PFSK-1 (cell line): ENCODE measurements around the gene PTPDC1.

Experiments
- FOXP2 ChIP-seq: optimal IDR thresholded peaks from 2 replicates; pipeline ENCODE3; 2011; ENCODE audit warnings: borderline replicate concordance, control low read depth, inconsistent platforms; ENCODE audit not compliant: insufficient read depth; ENCODE audit errors: extremely low read length, extremely low read depth
- POLR2AphosphoS5 ChIP-seq: IDR thresholded peaks from 2 replicates; pipeline ENCODE4 v1.6.1; 2012; ENCODE audit warnings: low read depth, mild to moderate bottlenecking, control low read depth, low read length, moderate library complexity
- SIN3A ChIP-seq: IDR thresholded peaks from 2 replicates; pipeline ENCODE4 v1.6.1; 2012; ENCODE audit warnings: mild to moderate bottlenecking, low read length, moderate library complexity, borderline replicate concordance; ENCODE audit not compliant: insufficient read depth
- TAF1 ChIP-seq: IDR thresholded peaks from 2 replicates; pipeline ENCODE4 v1.6.1; 2012; ENCODE audit warnings: low read length, control low read depth, borderline replicate concordance; ENCODE audit not compliant: insufficient read depth
- TF ChIP-seq, protein P1 (sequence below), 2 experiments: IDR thresholded peaks; 2 replicates each; pipeline versions ENCODE4 v1.6.1 to v1.8.0; 2011 to 2012; ENCODE audit warnings: low read depth in 2 of 2, low read length in 2 of 2, control low read depth in 1 of 2, inconsistent platforms in 1 of 2, mild to moderate bottlenecking in 1 of 2, moderate library complexity in 1 of 2; ENCODE audit not compliant: insufficient read depth in 1 of 2

Gene PTPDC1

DNA sequence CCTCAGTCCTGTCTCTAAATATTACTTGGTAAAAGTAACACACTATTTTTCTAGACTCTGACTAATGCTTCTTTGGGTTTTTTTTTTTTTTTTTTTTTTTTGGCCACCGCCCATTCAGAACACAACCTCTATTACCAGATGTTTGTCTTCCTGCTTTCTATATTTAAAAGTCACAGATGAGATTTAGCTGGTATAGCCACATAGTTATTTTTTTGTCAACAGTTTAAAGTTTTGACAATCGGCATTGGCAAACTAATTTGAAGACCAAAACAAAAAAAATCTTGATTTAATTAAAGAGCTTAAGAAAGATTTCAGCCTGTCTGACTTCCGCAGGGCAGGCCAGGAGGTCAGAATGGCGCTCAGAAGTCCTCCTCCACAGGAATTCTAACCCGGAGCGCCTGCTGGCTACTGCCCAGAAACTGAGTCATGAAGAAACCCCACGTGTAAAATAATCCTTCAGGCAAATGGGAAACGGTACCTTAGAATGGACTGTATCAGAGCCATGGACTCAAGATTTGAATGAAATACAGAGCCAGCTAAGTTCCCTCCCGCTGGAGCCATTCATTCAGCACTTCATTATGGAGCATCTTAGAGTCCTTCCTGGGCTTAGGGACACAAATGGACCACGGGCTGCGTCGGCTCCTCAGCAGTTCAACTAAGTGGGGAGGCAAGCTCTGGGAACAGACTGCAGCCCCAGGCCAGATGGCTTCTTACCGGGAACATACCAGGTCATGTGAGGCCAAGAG lies 55.6 kb downstream of the PTPDC1 start:
- TF ChIP-seq SIN3A: peak; percentile 64; the same call in 1 of the 2 replicates
- no peak for TF ChIP-seq FOXP2
- TF ChIP-seq, protein P1, sequence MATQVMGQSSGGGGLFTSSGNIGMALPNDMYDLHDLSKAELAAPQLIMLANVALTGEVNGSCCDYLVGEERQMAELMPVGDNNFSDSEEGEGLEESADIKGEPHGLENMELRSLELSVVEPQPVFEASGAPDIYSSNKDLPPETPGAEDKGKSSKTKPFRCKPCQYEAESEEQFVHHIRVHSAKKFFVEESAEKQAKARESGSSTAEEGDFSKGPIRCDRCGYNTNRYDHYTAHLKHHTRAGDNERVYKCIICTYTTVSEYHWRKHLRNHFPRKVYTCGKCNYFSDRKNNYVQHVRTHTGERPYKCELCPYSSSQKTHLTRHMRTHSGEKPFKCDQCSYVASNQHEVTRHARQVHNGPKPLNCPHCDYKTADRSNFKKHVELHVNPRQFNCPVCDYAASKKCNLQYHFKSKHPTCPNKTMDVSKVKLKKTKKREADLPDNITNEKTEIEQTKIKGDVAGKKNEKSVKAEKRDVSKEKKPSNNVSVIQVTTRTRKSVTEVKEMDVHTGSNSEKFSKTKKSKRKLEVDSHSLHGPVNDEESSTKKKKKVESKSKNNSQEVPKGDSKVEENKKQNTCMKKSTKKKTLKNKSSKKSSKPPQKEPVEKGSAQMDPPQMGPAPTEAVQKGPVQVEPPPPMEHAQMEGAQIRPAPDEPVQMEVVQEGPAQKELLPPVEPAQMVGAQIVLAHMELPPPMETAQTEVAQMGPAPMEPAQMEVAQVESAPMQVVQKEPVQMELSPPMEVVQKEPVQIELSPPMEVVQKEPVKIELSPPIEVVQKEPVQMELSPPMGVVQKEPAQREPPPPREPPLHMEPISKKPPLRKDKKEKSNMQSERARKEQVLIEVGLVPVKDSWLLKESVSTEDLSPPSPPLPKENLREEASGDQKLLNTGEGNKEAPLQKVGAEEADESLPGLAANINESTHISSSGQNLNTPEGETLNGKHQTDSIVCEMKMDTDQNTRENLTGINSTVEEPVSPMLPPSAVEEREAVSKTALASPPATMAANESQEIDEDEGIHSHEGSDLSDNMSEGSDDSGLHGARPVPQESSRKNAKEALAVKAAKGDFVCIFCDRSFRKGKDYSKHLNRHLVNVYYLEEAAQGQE (IDR thresholded peaks at IDR 0.05; ENCODE audit: insufficient read depth in 1 of 2, low read depth in 2 of 2, low read length in 2 of 2): peak in 1 of 2 experiments; percentile 60; a peak in 1 of 4 replicates
- 0 out of 2 replicates have a peak, but pooled peaks have one; percentile 45 for TF ChIP-seq TAF1
- peak; percentile 57; the same call in 1 of the 2 replicates for TF ChIP-seq POLR2AphosphoS5

DNA sequence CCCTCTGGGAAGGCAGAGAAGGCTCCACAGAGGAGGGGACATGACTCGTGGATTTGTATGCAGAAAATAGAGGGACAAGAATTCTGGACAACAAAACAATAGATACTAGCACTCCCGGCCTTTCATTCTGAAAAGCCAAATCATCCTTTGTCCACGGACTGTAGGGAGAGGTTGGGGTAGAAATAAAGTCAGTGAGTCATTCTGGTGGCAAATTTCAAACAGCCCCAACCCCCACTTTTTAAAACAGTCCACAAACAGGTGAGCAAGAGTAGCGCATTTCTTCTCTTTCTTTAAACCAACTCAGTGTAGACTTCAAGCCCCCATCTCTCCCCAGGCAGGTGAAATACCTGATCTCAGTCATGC lies 56.1 kb downstream of the PTPDC1 start:
- no peak for TF ChIP-seq POLR2AphosphoS5
- no peak for TF ChIP-seq SIN3A
- TF ChIP-seq FOXP2: no peak
- TF ChIP-seq, protein P1 (IDR thresholded peaks at IDR 0.05; ENCODE audit: insufficient read depth in 1 of 2, low read depth in 2 of 2, low read length in 2 of 2): no peak
- no peak for TF ChIP-seq TAF1

DNA sequence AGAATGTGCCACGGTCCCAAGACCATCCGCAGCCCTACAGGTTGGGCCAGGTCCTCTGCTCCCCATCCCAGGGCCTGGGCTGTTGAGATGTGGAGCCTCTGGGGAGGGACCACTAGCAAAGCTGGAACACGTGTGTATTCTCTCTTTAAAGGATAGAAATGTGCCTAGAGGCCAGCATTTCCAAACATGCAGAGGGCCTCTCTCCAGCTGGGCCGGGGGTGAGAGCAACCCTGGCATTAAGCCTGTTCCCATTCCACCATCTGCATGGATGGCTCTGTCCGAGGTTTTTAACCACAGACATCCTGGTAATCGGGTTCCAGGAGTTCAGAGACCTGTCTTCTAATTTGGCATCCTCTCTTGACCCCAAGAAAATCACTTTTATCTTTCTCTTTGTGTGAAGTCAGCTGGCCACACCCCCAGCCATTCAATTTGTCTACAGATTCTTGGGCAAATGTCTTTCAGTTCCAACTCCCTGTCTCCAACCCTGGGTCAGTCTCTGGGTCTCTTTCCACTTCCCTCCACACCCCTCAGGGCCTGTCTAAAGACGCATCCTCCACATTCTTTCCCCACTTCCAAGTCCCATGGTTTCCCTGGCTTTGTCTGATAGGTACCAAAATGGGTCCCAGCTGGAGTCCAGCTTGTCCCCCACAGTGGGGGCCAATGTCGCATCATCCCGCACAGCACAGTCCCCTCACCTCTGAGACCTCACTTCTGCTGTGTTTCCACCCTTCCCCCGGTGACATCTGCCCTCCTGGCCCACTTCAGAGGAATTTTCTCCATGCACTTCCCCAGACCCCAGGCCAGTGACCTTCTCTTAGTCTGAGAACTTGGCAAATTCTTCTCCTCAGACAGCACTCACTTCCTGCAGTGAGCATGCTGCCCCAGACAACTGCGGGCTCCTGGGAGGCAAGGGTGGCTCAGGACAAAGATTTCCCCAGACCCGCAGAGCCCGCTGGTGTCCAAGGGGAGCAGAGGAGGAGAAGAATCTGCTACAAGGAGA lies 56.8 kb downstream of the PTPDC1 start:
- TF ChIP-seq POLR2AphosphoS5: no peak
- TF ChIP-seq FOXP2: no peak
- peak; percentile 61; the same call in 1 of the 2 replicates for TF ChIP-seq SIN3A
- TF ChIP-seq, protein P1 (IDR thresholded peaks at IDR 0.05; ENCODE audit: insufficient read depth in 1 of 2, low read depth in 2 of 2, low read length in 2 of 2): peak in 1 of 2 experiments; percentile 73; a peak in 2 of 4 replicates
- TF ChIP-seq TAF1: no peak

DNA sequence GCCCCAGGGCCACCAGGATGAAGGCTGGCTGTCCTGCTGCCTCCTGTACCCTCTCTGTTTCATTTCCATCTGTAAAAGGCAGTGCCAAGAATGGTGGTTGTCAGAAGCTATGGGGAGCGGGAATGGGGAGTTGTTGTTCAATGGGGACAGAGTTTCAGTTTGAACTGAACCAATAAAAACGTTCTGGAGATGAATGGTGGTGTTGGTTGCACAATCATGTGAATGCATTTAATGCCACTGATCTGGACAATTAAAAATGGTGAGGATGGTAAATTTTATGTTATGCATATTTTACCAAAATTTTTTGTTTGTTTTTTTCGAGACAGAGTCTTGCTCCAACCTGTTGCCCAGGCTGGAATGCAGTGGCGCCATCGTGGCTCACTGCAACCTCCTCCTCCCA lies 58.1 kb downstream of the PTPDC1 start:
- TF ChIP-seq SIN3A: no peak
- TF ChIP-seq FOXP2: no peak
- TF ChIP-seq, protein P1 (IDR thresholded peaks at IDR 0.05; ENCODE audit: insufficient read depth in 1 of 2, low read depth in 2 of 2, low read length in 2 of 2): no peak
- TF ChIP-seq POLR2AphosphoS5: no peak
- no peak for TF ChIP-seq TAF1
